GM10266 (cell line): ENCODE data around the gene NGRN.
A peak's percentile ranks its signal among the peaks of the same experiment; 100 is the strongest.
"Not testable (repeated sequence)": the region's sequence is repeated elsewhere in the genome, so short reads cannot be mapped to it uniquely, and the experiment has no call there.

Experiments
- DNase-seq: peaks from one replicate; pipeline ENCODE4 v3.0.0; 2012; ENCODE audit errors: extremely low spot score
- CTCF ChIP-seq: IDR thresholded peaks from 2 replicates; pipeline ENCODE4 v1.5.1; 2012; ENCODE audit warnings: mild to moderate bottlenecking, low read depth; ENCODE audit not compliant: control insufficient read depth, insufficient read depth; ENCODE audit errors: missing control alignments

Gene NGRN

GRCh38 chr15:90300541-90300940 lies 35.1 kb downstream of the NGRN start:
- DNase-seq, result no peak
- TF ChIP-seq CTCF, result no peak

GRCh38 chr15:90300988-90301706 lies 35.7 kb downstream of the NGRN start:
- peak; percentile 72 for TF ChIP-seq CTCF
- DNase-seq, result no peak

- no peak for TF ChIP-seq CTCF
- DNase-seq, result no peak
Measured at GRCh38 chr15:90301707-90302300, 36.3 kb downstream of the NGRN start.

GRCh38 chr15:90305355-90305754 lies 39.9 kb downstream of the NGRN start:
- DNase-seq, result not testable (repeated sequence)

- TF ChIP-seq CTCF, result no peak
- no peak for DNase-seq
Measured at GRCh38 chr15:90305932-90306331, 40.5 kb downstream of the NGRN start.

GRCh38 chr15:90306560-90306959 lies 41.1 kb downstream of the NGRN start:
- DNase-seq, result peak; percentile 48

GRCh38 chr15:90307661-90308060 lies 42.2 kb downstream of the NGRN start:
- DNase-seq, result no peak
- TF ChIP-seq CTCF, result no peak

More at GRCh38 chr15:90306560-90306959, 41.1 kb downstream of the NGRN start:
- peak; percentile 35 for TF ChIP-seq CTCF
